ENCODE data around the gene SLC6A3. TPM values are rescaled to one million over a fixed set of nuclear protein-coding genes. Genes with fewer than 3 reads are reported as not detected.

The SLC6A3 gene
- total and polyA plus RNA-seq, 2 donors (not counting 3 experiments of a cell fraction or from before 2014, with no cell fraction given): not detected

- Histone ChIP-seq H3K4me2 (ENCODE audit: insufficient read depth, low read length) (no peak overlapping the region), H3K36me3 (ENCODE audit: control insufficient read depth in 2 of 2, extremely low read depth in 1 of 2, insufficient read depth in 2 of 2, low read length in 2 of 2) (no peaks in the 10 kb centered on the region), H3K4me1 (ENCODE audit: control insufficient read depth, extremely low read depth, insufficient read depth, low read length) (no peaks in the 10 kb centered on the region), H4K20me1 (replicated peaks; ENCODE audit: control insufficient read depth, extremely low read depth, insufficient read depth, low read length) (no peaks in the 10 kb centered on the region), H2AFZ (ENCODE audit: low read depth, low read length) (no peak overlapping the region), H3K9me3 (replicated peaks; ENCODE audit: control insufficient read depth, insufficient read depth, low read length) (no peaks in the 10 kb centered on the region), H3K27me3 (ENCODE audit: control insufficient read depth in 2 of 2, insufficient read depth in 2 of 2, low read length in 2 of 2) (peaks cover under 1 to 2% of the 10 kb centered on the region in 2 experiments), H3K4me3 (replicated peaks in 1 of 3; ENCODE audit: insufficient read depth in 1 of 3, low read depth in 1 of 3, low read length in 3 of 3) (no peak overlapping the region), H3K9ac (replicated peaks; ENCODE audit: extremely low read depth, insufficient read depth, low read length) (no peak overlapping the region), H3K79me2 (ENCODE audit: control insufficient read depth, insufficient read depth, low read length) (no peaks in the 10 kb centered on the region), H3K27ac (ENCODE audit: insufficient read depth, low read depth, low read length) (no peak overlapping the region), H3K9me1 (replicated peaks; ENCODE audit: control insufficient read depth, extremely low read depth, insufficient read depth, low read length) (no peaks in the 10 kb centered on the region)
- intact Hi-C loops (cut with micrococcal nuclease) (no loop called here), dilution Hi-C loops (cut with MboI; ENCODE audit: extremely low pct_ligation_motif_present, low sequenced_read_pairs) (no loop called here)
- ChIA-PET POLR2A (no interaction called here), CTCF (no interaction called here)
- FAIRE-seq: no peak
- TF ChIP-seq JUN (IDR thresholded peaks at IDR 0.05; ENCODE audit: borderline replicate concordance, insufficient read depth, insufficient read length, low read depth): no peak
- TF ChIP-seq MYC (IDR thresholded peaks at IDR 0.05; ENCODE audit: low read depth, low read length): no peak
- TF ChIP-seq GATA2 (IDR thresholded peaks at IDR 0.05; ENCODE audit: insufficient read depth, insufficient read length, low read depth, low read length): no peak
- no peak for DNase-seq (ENCODE audit: low read depth, low spot score)
- BruUV-seq (replicated peaks): no TSS peak
Measured at GRCh38 chr5:1359713-1360112, 85.5 kb downstream of the SLC6A3 start.

DNA sequence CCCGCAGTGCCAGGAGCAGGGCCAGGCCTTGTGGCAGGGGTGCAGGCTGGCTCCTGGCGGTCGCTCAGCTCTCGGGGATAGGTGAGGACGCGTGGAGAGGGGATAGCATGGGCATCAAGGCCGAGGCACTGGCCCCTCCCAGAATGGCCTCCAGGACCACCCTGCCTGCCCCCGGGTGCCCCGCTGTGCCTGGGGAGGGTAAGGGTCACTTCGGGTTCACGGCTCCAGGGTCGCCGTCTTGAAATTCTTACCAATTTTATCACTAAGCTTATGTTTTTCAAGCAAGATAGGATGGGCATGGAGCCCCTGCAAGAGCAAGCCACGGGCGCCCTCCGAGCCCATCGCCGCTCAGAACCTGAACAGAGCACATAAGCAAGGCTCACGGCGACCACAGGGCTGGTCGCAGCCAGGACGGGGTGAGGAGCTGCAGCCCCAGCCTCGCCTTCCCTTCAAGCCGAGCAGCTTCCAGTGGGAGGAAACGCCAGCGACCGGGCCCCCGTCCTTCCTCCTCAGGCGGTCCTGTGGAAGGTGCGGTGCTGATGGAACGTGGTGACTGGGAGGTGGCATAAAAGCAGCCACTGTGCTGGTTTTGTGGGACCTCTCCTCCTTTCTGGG, 86.1 kb downstream of the SLC6A3 start:
- dilution Hi-C loops (cut with MboI; ENCODE audit: extremely low pct_ligation_motif_present, low sequenced_read_pairs) (no loop called here), intact Hi-C loops (cut with micrococcal nuclease) (no loop called here)
- Histone ChIP-seq H3K27me3 (ENCODE audit: control insufficient read depth in 2 of 2, insufficient read depth in 2 of 2, low read length in 2 of 2) (peaks cover 2 to 5% of the 10 kb centered on the region in 2 experiments), H2AFZ (ENCODE audit: low read depth, low read length) (no peak overlapping the region), H4K20me1 (replicated peaks; ENCODE audit: control insufficient read depth, extremely low read depth, insufficient read depth, low read length) (no peaks in the 10 kb centered on the region), H3K9me3 (replicated peaks; ENCODE audit: control insufficient read depth, insufficient read depth, low read length) (no peaks in the 10 kb centered on the region), H3K4me2 (ENCODE audit: insufficient read depth, low read length) (no peak overlapping the region), H3K4me3 (replicated peaks in 1 of 3; ENCODE audit: insufficient read depth in 1 of 3, low read depth in 1 of 3, low read length in 3 of 3) (no peak overlapping the region), H3K9me1 (replicated peaks; ENCODE audit: control insufficient read depth, extremely low read depth, insufficient read depth, low read length) (no peaks in the 10 kb centered on the region), H3K36me3 (ENCODE audit: control insufficient read depth in 2 of 2, extremely low read depth in 1 of 2, insufficient read depth in 2 of 2, low read length in 2 of 2) (no peaks in the 10 kb centered on the region), H3K4me1 (ENCODE audit: control insufficient read depth, extremely low read depth, insufficient read depth, low read length) (no peaks in the 10 kb centered on the region), H3K9ac (replicated peaks; ENCODE audit: extremely low read depth, insufficient read depth, low read length) (no peak overlapping the region), H3K27ac (ENCODE audit: insufficient read depth, low read depth, low read length) (no peak overlapping the region), H3K79me2 (ENCODE audit: control insufficient read depth, insufficient read depth, low read length) (no peaks in the 10 kb centered on the region)
- no TSS peak for BruUV-seq (replicated peaks)
- no peak for TF ChIP-seq POLR2A (IDR thresholded peaks at IDR 0.05; ENCODE audit: low read depth, low read length)
- no peak for TF ChIP-seq EZH2 (IDR thresholded peaks at IDR 0.05; ENCODE audit: borderline replicate concordance, low read depth, low read length, severe bottlenecking)
- TF ChIP-seq GATA2 (IDR thresholded peaks at IDR 0.05; ENCODE audit: insufficient read depth, insufficient read length, low read depth, low read length): no peak
- TF ChIP-seq, protein P1, sequence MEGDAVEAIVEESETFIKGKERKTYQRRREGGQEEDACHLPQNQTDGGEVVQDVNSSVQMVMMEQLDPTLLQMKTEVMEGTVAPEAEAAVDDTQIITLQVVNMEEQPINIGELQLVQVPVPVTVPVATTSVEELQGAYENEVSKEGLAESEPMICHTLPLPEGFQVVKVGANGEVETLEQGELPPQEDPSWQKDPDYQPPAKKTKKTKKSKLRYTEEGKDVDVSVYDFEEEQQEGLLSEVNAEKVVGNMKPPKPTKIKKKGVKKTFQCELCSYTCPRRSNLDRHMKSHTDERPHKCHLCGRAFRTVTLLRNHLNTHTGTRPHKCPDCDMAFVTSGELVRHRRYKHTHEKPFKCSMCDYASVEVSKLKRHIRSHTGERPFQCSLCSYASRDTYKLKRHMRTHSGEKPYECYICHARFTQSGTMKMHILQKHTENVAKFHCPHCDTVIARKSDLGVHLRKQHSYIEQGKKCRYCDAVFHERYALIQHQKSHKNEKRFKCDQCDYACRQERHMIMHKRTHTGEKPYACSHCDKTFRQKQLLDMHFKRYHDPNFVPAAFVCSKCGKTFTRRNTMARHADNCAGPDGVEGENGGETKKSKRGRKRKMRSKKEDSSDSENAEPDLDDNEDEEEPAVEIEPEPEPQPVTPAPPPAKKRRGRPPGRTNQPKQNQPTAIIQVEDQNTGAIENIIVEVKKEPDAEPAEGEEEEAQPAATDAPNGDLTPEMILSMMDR (IDR thresholded peaks at IDR 0.05; ENCODE audit: extremely low read depth in 1 of 2, insufficient read depth in 1 of 2, low read depth in 1 of 2, low read length in 2 of 2): no peak
- no peak for TF ChIP-seq POLR2AphosphoS5 (IDR thresholded peaks at IDR 0.05; ENCODE audit: insufficient read depth, low read depth, low read length)
- no peak for TF ChIP-seq JUN (IDR thresholded peaks at IDR 0.05; ENCODE audit: borderline replicate concordance, insufficient read depth, insufficient read length, low read depth)
- no peak for TF ChIP-seq MYC (IDR thresholded peaks at IDR 0.05; ENCODE audit: low read depth, low read length)
- TF ChIP-seq MAX (IDR thresholded peaks at IDR 0.05; ENCODE audit: insufficient read depth, insufficient read length): no peak
- FAIRE-seq (no peak), DNase-seq (ENCODE audit: low read depth, low spot score) (no peak)
- ChIA-PET POLR2A (no interaction called here), CTCF (no interaction called here)
